Measurements from ENCODE around the gene XPNPEP3.

XPNPEP3 gene

DNA sequence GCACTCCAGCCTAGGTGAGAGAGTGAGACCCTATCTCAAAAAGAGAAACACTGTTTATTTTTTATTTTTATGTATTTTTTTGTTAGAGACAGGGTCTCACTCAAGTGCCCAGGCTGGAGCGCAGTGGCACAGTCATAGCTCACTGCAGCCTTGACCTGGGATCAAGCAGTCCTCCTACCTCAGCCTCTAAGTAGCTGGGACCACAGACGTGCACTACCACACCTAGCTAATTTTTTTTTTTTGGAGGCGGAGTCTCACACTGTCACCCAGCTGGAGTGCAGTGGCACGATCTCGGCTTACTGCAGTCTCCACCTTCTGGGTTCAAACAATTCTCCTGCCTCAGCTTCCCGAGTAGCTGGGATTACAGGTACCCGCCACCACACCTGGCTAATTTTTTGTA, 100.7 kb downstream of the XPNPEP3 start:
- ChIA-PET POLR2A (interaction anchor here (2.3 kb wide), 1 partner anchor 9 kb away, joined by 6 read pairs; no protein-coding TSS in a partner anchor), CTCF (interaction anchor here (0.7 to 1.1 kb wide), 3 partner anchors 35 to 471 kb away, joined by 3 to 18 read pairs (median 5); no protein-coding TSS in a partner anchor)
- TF ChIP-seq ZNF404 (tag by site-specific recombination; IDR thresholded peaks at IDR 0.05), result no peak
- TF ChIP-seq ZNF501 (tag by site-specific recombination; IDR thresholded peaks at IDR 0.05), result no peak
- no peak for TF ChIP-seq ZNF26 (tag by site-specific recombination; IDR thresholded peaks at IDR 0.05)
- no peak for TF ChIP-seq ZNF239 (tag by site-specific recombination; IDR thresholded peaks at IDR 0.05)
- TF ChIP-seq ZNF473 (tag by site-specific recombination; IDR thresholded peaks at IDR 0.05), result no peak
- no peak for TF ChIP-seq ZNF362 (tag by site-specific recombination; IDR thresholded peaks at IDR 0.05)
- no peak for TF ChIP-seq ZNF670 (tag by site-specific recombination; IDR thresholded peaks at IDR 0.05; ENCODE audit: low read depth)
- peaks cover 4% of the 10 kb centered on the region for H3K4me1 ChIP-seq (ENCODE audit: control insufficient read depth, insufficient read depth, low read length)
- H3K27ac ChIP-seq (ENCODE audit: extremely low read depth, low read depth, low read length), result no peak overlapping the region
- no peaks in the 10 kb centered on the region for H3K9me3 ChIP-seq (ENCODE audit: control insufficient read depth, insufficient read depth, low read depth, low read length)
- H3K36me3 ChIP-seq (ENCODE audit: control insufficient read depth in 2 of 2, insufficient read depth in 1 of 2, low read length in 2 of 2), result peaks cover 68 to 80% of the 10 kb centered on the region in 2 experiments
- H3K4me3 ChIP-seq (ENCODE audit: low read depth, low read length), result no peak overlapping the region

GRCh38 chr22:40958299-40958698, 101.4 kb downstream of the XPNPEP3 start:
- peaks cover 70 to 85% of the 10 kb centered on the region in 2 experiments for H3K36me3 ChIP-seq (ENCODE audit: control insufficient read depth in 2 of 2, insufficient read depth in 1 of 2, low read length in 2 of 2)
- TF ChIP-seq ZNF518A (tag by site-specific recombination; conservative IDR thresholded peaks at IDR 0.05; ENCODE audit: low read depth), result no peak
- no peak for TF ChIP-seq ZNF791 (tag by site-specific recombination; IDR thresholded peaks at IDR 0.05)
- no peak for TF ChIP-seq HOXA7 (CRISPR knock-in tag; IDR thresholded peaks at IDR 0.05; ENCODE audit: borderline replicate concordance)
- no peak for TF ChIP-seq ZNF433 (tag by site-specific recombination; IDR thresholded peaks at IDR 0.05; ENCODE audit: low read depth)
- TF ChIP-seq MEIS1 (CRISPR knock-in tag; IDR thresholded peaks at IDR 0.05; ENCODE audit: borderline replicate concordance), result no peak
- H3K4me3 ChIP-seq (ENCODE audit: low read depth, low read length), result no peak overlapping the region
- ChIA-PET POLR2A (interaction anchor here (1.3 to 2.3 kb wide), 2 partner anchors 9 to 64 kb away, joined by 3 to 6 read pairs; no protein-coding TSS in a partner anchor), CTCF (interaction anchor here (0.7 to 1.1 kb wide), 3 partner anchors 36 to 471 kb away, joined by 3 to 18 read pairs (median 5); no protein-coding TSS in a partner anchor)
- no peak overlapping the region for H3K27ac ChIP-seq (ENCODE audit: extremely low read depth, low read depth, low read length)
- no peaks in the 10 kb centered on the region for H3K4me1 ChIP-seq (ENCODE audit: control insufficient read depth, insufficient read depth, low read length)
- no peaks in the 10 kb centered on the region for H3K9me3 ChIP-seq (ENCODE audit: control insufficient read depth, insufficient read depth, low read depth, low read length)

DNA sequence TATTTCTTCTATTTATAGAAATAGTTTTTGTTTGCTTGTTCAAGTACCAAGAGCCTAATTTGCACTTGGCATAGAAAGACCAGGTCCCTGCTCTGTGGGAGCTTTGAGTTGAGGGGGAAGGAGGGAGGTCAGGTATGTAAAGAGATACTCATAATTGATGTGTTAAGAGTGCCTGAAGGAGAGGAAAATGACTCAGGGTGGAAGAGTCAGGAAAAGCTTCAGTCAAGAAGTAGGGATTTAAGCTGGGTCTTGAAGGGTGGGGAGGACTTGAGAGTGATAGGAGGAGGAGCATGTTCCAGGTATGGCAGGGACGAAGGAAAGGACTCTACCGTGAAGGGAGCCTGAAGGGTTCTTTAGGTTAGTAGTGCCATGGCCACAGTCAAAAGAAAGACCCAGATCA, 103.2 kb downstream of the XPNPEP3 start:
- Histone ChIP-seq H3K4me1 (ENCODE audit: control insufficient read depth, insufficient read depth, low read length) (no peaks in the 10 kb centered on the region), H3K27ac (ENCODE audit: extremely low read depth, low read depth, low read length) (no peak overlapping the region), H3K9me3 (ENCODE audit: control insufficient read depth, insufficient read depth, low read depth, low read length) (no peaks in the 10 kb centered on the region), H3K4me3 (ENCODE audit: low read depth, low read length) (no peak overlapping the region), H3K36me3 (ENCODE audit: control insufficient read depth in 2 of 2, insufficient read depth in 1 of 2, low read length in 2 of 2) (peaks cover 67 to 82% of the 10 kb centered on the region in 2 experiments)
- POLR2A ChIA-PET, result interaction anchor here (1.0 to 1.4 kb wide), 2 partner anchors 9 to 61 kb away, joined by 3 to 14 read pairs; partner anchors contain the start of gene RBX1
- CTCF ChIA-PET, result interaction anchor here (0.7 kb wide), 1 partner anchor 75 kb away, joined by 5 read pairs; no protein-coding TSS in a partner anchor
- no peak for TF ChIP-seq ZNF48 (tag by site-specific recombination; IDR thresholded peaks at IDR 0.05)
- no peak for TF ChIP-seq ZNF138 (tag by site-specific recombination; IDR thresholded peaks at IDR 0.05; ENCODE audit: borderline replicate concordance)
- no peak for TF ChIP-seq ZNF596 (tag by site-specific recombination; IDR thresholded peaks at IDR 0.05)
- TF ChIP-seq YY1 (tag by site-specific recombination; IDR thresholded peaks at IDR 0.05), result no peak
- TF ChIP-seq ZBTB44 (tag by site-specific recombination; IDR thresholded peaks at IDR 0.05), result no peak
- no peak for TF ChIP-seq ZBTB26 (tag by site-specific recombination; optimal IDR thresholded peaks at IDR 0.05)
